ENCODE results near the gene MLH3. TPM values are rescaled to one million over a fixed set of nuclear protein-coding genes. Genes with fewer than 3 reads are reported as not detected.
A peak's percentile ranks its signal among the peaks of the same experiment; 100 is the strongest.

The MLH3 gene
- total and polyA plus RNA-seq, 2 of the 13 experiments (the other 11 are each of a cell fraction or from before 2014, with no cell fraction given), result 14.4 to 24.8 TPM

- TF ChIP-seq AGO2 (optimal IDR thresholded peaks at IDR 0.05; ENCODE audit: low read depth, low read length) (peak; percentile 52), GABPA (IDR thresholded peaks at IDR 0.05; ENCODE audit: low read depth, low read length) (peak; percentile 58), GABPA (CRISPR knock-in tag; IDR thresholded peaks at IDR 0.05; ENCODE audit: low read depth) (peak; percentile 83), KLF12 (CRISPR knock-in tag; IDR thresholded peaks at IDR 0.05; ENCODE audit: borderline replicate concordance) (0 out of 2 replicates have a peak, but pooled peaks have one; percentile 40), PRDM15 (CRISPR knock-in tag; IDR thresholded peaks at IDR 0.05) (no peak; the same call in 1 of the 2 replicates), SKIL (CRISPR knock-in tag; IDR thresholded peaks at IDR 0.05; ENCODE audit: borderline replicate concordance) (no peak), CREM (IDR thresholded peaks at IDR 0.05) (peak; percentile 54; the same call in 1 of the 2 replicates), CREM (CRISPR knock-in tag; IDR thresholded peaks at IDR 0.05) (no peak), ZNF230 (CRISPR knock-in tag; IDR thresholded peaks at IDR 0.05) (0 out of 2 replicates have a peak, but pooled peaks have one; percentile 23), STAT5B (CRISPR knock-in tag; IDR thresholded peaks at IDR 0.05) (no peak), NR2C2 (CRISPR knock-in tag; IDR thresholded peaks at IDR 0.05; ENCODE audit: borderline replicate concordance) (no peak), HNF4G (IDR thresholded peaks at IDR 0.05; ENCODE audit: borderline replicate concordance, low read depth, low read length) (no peak), HNF4G (CRISPR knock-in tag; IDR thresholded peaks at IDR 0.05; ENCODE audit: borderline replicate concordance, low read depth) (no peak), SMAD3 (CRISPR knock-in tag; IDR thresholded peaks at IDR 0.05) (0 out of 2 replicates have a peak, but pooled peaks have one; percentile 33), ZNF644 (CRISPR knock-in tag; IDR thresholded peaks at IDR 0.05; ENCODE audit: low read depth) (no peak)
- TF ChIP-seq, protein P1, sequence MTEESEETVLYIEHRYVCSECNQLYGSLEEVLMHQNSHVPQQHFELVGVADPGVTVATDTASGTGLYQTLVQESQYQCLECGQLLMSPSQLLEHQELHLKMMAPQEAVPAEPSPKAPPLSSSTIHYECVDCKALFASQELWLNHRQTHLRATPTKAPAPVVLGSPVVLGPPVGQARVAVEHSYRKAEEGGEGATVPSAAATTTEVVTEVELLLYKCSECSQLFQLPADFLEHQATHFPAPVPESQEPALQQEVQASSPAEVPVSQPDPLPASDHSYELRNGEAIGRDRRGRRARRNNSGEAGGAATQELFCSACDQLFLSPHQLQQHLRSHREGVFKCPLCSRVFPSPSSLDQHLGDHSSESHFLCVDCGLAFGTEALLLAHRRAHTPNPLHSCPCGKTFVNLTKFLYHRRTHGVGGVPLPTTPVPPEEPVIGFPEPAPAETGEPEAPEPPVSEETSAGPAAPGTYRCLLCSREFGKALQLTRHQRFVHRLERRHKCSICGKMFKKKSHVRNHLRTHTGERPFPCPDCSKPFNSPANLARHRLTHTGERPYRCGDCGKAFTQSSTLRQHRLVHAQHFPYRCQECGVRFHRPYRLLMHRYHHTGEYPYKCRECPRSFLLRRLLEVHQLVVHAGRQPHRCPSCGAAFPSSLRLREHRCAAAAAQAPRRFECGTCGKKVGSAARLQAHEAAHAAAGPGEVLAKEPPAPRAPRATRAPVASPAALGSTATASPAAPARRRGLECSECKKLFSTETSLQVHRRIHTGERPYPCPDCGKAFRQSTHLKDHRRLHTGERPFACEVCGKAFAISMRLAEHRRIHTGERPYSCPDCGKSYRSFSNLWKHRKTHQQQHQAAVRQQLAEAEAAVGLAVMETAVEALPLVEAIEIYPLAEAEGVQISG (CRISPR knock-in tag; IDR thresholded peaks at IDR 0.05), result peak; percentile 48; the same call in 1 of the 2 replicates
- TF ChIP-seq, protein P2, sequence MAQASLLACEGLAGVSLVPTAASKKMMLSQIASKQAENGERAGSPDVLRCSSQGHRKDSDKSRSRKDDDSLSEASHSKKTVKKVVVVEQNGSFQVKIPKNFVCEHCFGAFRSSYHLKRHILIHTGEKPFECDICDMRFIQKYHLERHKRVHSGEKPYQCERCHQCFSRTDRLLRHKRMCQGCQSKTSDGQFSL (CRISPR knock-in tag; IDR thresholded peaks at IDR 0.05), result no peak
These were observed 12.4 kb upstream of the MLH3 start, which contains the start of gene ACYP1 (continued) for GRCh38 chr14:75063491-75064204.

Data from HepG2 (cell line).